ENCODE data around the gene MSI1.

MSI1 gene

DNA sequence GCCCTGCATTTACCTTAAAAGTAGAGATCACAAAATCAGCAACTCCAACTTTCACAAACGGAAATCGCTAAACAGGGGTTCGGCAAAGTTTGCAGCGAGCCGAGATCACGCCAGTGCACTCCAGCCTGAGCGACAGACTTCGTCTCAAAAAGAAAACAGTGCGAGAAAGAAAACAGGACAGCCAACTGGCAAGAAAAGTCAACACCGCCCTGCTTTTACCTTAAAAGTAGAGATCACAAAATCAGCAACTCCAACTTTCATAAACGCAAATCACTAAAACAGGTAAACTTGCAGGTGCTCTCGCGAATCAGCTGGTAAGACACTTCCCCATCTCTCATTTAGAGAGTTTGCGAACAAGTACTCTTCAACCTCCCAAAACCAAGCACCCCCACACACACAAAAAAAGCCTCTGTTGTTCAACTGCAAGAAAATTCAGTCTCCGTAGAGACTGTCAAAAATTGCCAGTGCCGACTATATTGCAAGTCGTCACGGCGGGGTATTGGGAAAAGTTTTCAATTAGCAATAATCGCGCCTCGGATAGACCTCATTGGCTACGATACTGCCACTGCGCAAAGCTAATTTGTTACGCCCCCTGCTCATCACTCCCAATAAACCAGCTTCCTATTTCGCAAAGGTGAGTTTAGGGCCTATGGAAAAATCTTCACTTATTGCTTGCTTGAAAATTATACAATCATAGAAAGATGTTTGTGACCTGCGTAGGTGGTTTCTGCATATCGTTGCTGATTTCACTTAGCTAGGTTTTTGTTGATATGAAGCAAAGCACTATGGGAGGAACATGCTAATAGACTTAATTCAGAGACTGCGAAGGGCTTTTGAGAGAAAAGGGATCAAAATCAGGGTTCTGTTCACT, 76.1 kb downstream of the MSI1 start, which contains the start of gene RNU4-1:
Gene RNU4-1, minus strand, starts transcription at position 577 of the 871 bp plus-strand sequence.
- peak within 1 kb of the TSS; percentile 53 for H3K4me3 ChIP-seq (ENCODE audit: low read depth, low read length)
- in situ Hi-C loops (cut with HindIII; ENCODE audit: low sequenced_read_pairs), result no loop called here
- DNase-seq (ENCODE audit: low read depth), result peak; percentile 93
- TF ChIP-seq, protein P1, sequence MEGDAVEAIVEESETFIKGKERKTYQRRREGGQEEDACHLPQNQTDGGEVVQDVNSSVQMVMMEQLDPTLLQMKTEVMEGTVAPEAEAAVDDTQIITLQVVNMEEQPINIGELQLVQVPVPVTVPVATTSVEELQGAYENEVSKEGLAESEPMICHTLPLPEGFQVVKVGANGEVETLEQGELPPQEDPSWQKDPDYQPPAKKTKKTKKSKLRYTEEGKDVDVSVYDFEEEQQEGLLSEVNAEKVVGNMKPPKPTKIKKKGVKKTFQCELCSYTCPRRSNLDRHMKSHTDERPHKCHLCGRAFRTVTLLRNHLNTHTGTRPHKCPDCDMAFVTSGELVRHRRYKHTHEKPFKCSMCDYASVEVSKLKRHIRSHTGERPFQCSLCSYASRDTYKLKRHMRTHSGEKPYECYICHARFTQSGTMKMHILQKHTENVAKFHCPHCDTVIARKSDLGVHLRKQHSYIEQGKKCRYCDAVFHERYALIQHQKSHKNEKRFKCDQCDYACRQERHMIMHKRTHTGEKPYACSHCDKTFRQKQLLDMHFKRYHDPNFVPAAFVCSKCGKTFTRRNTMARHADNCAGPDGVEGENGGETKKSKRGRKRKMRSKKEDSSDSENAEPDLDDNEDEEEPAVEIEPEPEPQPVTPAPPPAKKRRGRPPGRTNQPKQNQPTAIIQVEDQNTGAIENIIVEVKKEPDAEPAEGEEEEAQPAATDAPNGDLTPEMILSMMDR (IDR thresholded peaks at IDR 0.05; ENCODE audit: low read depth, low read length, missing control alignments), result no peak

DNA sequence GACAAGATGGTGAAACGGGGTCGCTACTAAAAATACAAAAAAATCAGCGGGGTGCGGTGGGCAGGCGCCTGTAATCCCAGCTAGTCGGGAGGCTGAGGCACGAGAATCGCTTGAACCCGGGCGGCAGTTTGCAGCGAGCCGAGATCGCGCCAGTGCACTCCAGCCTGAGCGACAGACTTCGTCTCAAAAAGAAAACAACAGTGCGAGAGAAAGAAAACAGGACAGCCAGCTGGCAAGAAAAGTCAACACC, 76.6 kb downstream of the MSI1 start:
- no peak for DNase-seq (ENCODE audit: low read depth)
- in situ Hi-C loops (cut with HindIII; ENCODE audit: low sequenced_read_pairs), result no loop called here
- TF ChIP-seq, protein P1 (IDR thresholded peaks at IDR 0.05; ENCODE audit: low read depth, low read length, missing control alignments), result no peak
- H3K4me3 ChIP-seq (ENCODE audit: low read depth, low read length), result peak overlapping the region; percentile 53
